SJCRH30 (cell line): ENCODE measurements around the gene NFIX. TPM values are rescaled to one million over a fixed set of nuclear protein-coding genes. Genes with fewer than 3 reads are reported as not detected.

ENCODE experiments used
- DNase-seq, 2 experiments: peaks; one replicate each; pipeline ENCODE4 v3.0.0-alpha.2; 2015 to 2020
- H3K27ac ChIP-seq: fragments of 250-450 bp; sonication (Bioruptor Pico); 2 replicates; pipeline ENCODE4 v1.5.1; 2020; ENCODE audit warnings: mild to moderate bottlenecking, moderate library complexity
- H3K27me3 ChIP-seq: fragments of 250-450 bp; sonication (Bioruptor Pico); 2 replicates; pipeline ENCODE4 v1.5.1; 2020; ENCODE audit warnings: mild to moderate bottlenecking, moderate library complexity
- H3K36me3 ChIP-seq: fragments of 250-450 bp; sonication (Bioruptor Pico); 2 replicates; pipeline ENCODE4 v1.5.1; 2020; ENCODE audit warnings: mild to moderate bottlenecking, moderate library complexity
- H3K4me1 ChIP-seq: fragments of 250-450 bp; sonication (Bioruptor Pico); 2 replicates; pipeline ENCODE4 v1.5.1; 2020; ENCODE audit warnings: mild to moderate bottlenecking, moderate library complexity
- H3K4me3 ChIP-seq: fragments of 250-450 bp; sonication (Bioruptor Pico); 2 replicates; pipeline ENCODE4 v1.5.1; 2020; ENCODE audit warnings: mild to moderate bottlenecking, moderate library complexity
- H3K9me3 ChIP-seq: fragments of 250-450 bp; sonication (Bioruptor Pico); replicated peaks from 2 replicates; pipeline ENCODE4 v1.5.1; 2020; ENCODE audit warnings: mild to moderate bottlenecking, moderate library complexity
- total RNA-seq: library from RNA; depleted of rRNA; stranded (reverse); fragments of >200 nt; shearing (Covaris generic); gene quantifications from 2 replicates; pipeline ENCODE4 v1.2.3, GENCODE V29; 2014

The NFIX gene
- total RNA-seq, 1 experiment from 2014 or later, result 20.2 TPM

GRCh38 chr19:13127051-13127450 is 131.8 kb downstream of the NFIX start:
- Histone ChIP-seq H3K4me1 (peaks cover 17% of the 10 kb centered on the region), H3K27me3 (no peaks in the 10 kb centered on the region), H3K9me3 (no peaks in the 10 kb centered on the region), H3K4me3 (no peak overlapping the region), H3K36me3 (peaks cover 41% of the 10 kb centered on the region), H3K27ac (no peak overlapping the region)
- no peak for DNase-seq

GRCh38 chr19:13127811-13128575 is 132.7 kb downstream of the NFIX start:
- peak; percentile 43 to 57 for DNase-seq
- Histone ChIP-seq H3K9me3 (no peaks in the 10 kb centered on the region), H3K27me3 (no peaks in the 10 kb centered on the region), H3K36me3 (peaks cover 42% of the 10 kb centered on the region), H3K27ac (peak overlapping the region; percentile 49), H3K4me1 (peaks cover 17% of the 10 kb centered on the region), H3K4me3 (no peak overlapping the region)

DNA sequence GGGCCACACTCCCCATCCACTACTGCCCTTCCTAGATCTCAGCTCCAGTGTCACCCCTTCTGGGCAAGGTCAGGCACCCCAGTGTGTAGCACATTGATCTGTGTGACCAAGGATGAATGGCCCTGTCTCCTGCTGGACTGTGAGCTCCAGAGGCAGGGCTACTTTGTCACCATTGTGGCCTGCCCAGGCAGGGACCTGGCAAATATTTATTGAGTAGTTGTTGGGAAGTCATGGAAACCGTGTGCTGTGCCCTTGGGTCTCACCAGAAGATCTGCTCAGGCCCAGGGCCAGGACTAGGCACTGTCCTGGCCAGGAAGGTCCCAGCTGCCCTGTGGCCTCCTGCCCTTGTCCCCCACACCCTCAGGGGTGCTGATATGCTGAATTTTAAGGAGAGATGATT is 133.3 kb downstream of the NFIX start:
- H3K27ac ChIP-seq, result peak overlapping the region; percentile 49
- H3K27me3 ChIP-seq, result no peaks in the 10 kb centered on the region
- no peaks in the 10 kb centered on the region for H3K9me3 ChIP-seq
- no peak overlapping the region for H3K4me3 ChIP-seq
- no peak for DNase-seq
- H3K4me1 ChIP-seq, result peaks cover 17% of the 10 kb centered on the region
- peaks cover 41% of the 10 kb centered on the region for H3K36me3 ChIP-seq

DNA sequence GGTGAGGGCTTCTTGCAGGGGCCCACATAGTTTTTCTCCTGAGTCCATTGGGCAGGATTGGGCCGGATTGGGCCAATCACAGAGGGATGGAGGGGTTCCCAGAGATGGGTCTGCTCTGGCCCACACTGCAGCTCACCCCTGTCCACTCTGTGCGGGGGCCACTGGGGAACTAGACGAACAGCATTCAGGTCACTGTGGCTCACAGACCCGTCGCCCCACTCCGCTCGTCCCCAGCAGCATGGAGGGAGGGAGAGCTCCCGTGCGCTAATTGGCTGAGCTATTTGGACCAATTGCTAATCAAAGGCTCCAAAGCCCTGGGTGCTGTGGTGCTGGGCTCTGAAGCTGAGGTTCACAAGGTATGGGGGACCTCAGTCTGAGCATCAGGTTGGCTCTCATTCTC is 134.1 kb downstream of the NFIX start:
- Histone ChIP-seq H3K27ac (no peak overlapping the region), H3K4me3 (no peak overlapping the region), H3K4me1 (peaks cover 17% of the 10 kb centered on the region), H3K27me3 (no peaks in the 10 kb centered on the region), H3K9me3 (no peaks in the 10 kb centered on the region), H3K36me3 (peaks cover 41% of the 10 kb centered on the region)
- no peak for DNase-seq

- Histone ChIP-seq H3K4me1 (peaks cover 17% of the 10 kb centered on the region), H3K4me3 (no peak overlapping the region), H3K9me3 (no peaks in the 10 kb centered on the region), H3K36me3 (peaks cover 44% of the 10 kb centered on the region), H3K27me3 (no peaks in the 10 kb centered on the region), H3K27ac (no peak overlapping the region)
- DNase-seq, result no peak
These were observed 135.7 kb downstream of the NFIX start for GRCh38 chr19:13130886-13131490.

- H3K27ac ChIP-seq, result no peak overlapping the region
- DNase-seq, result no peak
- no peak overlapping the region for H3K4me3 ChIP-seq
These were observed 137.4 kb downstream of the NFIX start for GRCh38 chr19:13132471-13133180.

GRCh38 chr19:13133241-13133870 is 138.1 kb downstream of the NFIX start:
- Histone ChIP-seq H3K4me1 (peaks cover 3% of the 10 kb centered on the region; the same call in 1 of the 2 replicates), H3K27ac (no peak overlapping the region), H3K27me3 (no peaks in the 10 kb centered on the region), H3K9me3 (no peaks in the 10 kb centered on the region), H3K36me3 (peaks cover 58% of the 10 kb centered on the region), H3K4me3 (no peak overlapping the region)
- DNase-seq, result no peak

More at GRCh38 chr19:13132471-13133180, 137.4 kb downstream of the NFIX start:
- H3K27me3 ChIP-seq, result no peaks in the 10 kb centered on the region
- H3K36me3 ChIP-seq, result peaks cover 51% of the 10 kb centered on the region
- no peaks in the 10 kb centered on the region for H3K9me3 ChIP-seq
- peaks cover 10% of the 10 kb centered on the region for H3K4me1 ChIP-seq

GRCh38 chr19:13134626-13135025 is 139.4 kb downstream of the NFIX start:
- Histone ChIP-seq H3K36me3 (peaks cover 64% of the 10 kb centered on the region), H3K27ac (no peak overlapping the region), H3K27me3 (no peaks in the 10 kb centered on the region), H3K4me1 (no peaks in the 10 kb centered on the region), H3K9me3 (no peaks in the 10 kb centered on the region), H3K4me3 (no peak overlapping the region)
- no peak for DNase-seq

DNA sequence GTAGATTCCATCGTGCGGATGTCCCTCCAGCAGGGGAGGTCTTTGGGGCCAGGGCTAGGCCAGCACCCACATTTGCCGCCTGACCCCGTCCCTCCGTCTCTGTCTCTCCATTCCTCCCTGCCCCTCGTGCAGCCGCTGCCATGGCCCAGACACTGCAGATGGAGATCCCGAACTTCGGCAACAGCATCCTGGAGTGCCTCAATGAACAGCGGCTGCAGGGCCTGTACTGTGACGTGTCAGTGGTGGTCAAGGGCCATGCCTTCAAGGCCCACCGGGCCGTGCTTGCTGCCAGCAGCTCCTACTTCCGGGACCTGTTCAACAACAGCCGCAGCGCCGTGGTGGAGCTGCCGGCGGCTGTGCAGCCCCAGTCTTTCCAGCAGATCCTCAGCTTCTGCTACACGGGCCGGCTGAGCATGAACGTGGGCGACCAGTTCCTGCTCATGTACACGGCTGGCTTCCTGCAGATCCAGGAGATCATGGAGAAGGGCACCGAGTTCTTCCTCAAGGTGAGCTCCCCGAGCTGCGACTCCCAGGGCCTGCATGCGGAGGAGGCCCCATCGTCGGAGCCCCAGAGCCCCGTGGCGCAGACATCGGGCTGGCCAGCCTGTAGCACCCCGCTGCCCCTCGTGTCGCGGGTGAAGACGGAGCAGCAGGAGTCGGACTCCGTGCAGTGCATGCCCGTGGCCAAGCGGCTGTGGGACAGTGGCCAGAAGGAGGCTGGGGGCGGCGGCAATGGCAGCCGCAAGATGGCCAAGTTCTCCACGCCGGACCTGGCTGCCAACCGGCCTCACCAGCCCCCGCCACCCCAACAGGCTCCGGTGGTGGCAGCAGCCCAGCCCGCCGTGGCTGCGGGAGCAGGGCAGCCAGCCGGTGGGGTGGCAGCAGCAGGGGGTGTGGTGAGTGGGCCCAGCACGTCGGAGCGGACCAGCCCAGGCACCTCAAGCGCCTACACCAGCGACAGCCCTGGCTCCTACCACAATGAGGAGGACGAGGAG is 140.1 kb downstream of the NFIX start:
- Histone ChIP-seq H3K4me3 (no peak overlapping the region), H3K36me3 (peaks cover 57% of the 10 kb centered on the region), H3K4me1 (no peaks in the 10 kb centered on the region), H3K27ac (no peak overlapping the region), H3K9me3 (no peaks in the 10 kb centered on the region), H3K27me3 (no peaks in the 10 kb centered on the region)
- no peak for DNase-seq

DNA sequence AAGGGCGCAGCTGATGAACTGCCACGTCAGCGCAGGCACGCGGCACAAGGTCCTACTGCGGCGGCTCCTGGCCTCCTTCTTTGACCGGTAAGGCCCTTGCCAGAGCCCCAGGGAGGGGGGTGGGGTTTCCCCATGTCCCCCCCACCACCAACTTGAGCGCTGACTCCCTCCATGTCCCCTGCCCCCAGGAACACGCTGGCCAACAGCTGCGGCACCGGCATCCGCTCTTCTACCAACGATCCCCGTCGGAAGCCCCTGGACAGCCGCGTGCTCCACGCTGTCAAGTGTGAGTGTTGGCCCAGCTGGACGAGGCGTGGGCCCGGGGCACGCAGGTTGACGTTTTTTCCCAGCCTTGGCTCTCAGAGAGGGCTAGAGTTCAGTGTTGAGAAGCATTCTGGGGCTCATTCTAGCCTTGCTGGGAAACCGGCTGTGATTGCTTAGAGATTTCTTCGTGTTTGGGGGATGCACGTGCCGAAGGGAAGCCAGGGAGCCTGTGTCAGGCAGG is 142.1 kb downstream of the NFIX start:
- Histone ChIP-seq H3K36me3 (peaks cover 53% of the 10 kb centered on the region), H3K4me3 (no peak overlapping the region), H3K27me3 (no peaks in the 10 kb centered on the region), H3K9me3 (no peaks in the 10 kb centered on the region), H3K4me1 (no peaks in the 10 kb centered on the region), H3K27ac (no peak overlapping the region)
- no peak for DNase-seq

DNA sequence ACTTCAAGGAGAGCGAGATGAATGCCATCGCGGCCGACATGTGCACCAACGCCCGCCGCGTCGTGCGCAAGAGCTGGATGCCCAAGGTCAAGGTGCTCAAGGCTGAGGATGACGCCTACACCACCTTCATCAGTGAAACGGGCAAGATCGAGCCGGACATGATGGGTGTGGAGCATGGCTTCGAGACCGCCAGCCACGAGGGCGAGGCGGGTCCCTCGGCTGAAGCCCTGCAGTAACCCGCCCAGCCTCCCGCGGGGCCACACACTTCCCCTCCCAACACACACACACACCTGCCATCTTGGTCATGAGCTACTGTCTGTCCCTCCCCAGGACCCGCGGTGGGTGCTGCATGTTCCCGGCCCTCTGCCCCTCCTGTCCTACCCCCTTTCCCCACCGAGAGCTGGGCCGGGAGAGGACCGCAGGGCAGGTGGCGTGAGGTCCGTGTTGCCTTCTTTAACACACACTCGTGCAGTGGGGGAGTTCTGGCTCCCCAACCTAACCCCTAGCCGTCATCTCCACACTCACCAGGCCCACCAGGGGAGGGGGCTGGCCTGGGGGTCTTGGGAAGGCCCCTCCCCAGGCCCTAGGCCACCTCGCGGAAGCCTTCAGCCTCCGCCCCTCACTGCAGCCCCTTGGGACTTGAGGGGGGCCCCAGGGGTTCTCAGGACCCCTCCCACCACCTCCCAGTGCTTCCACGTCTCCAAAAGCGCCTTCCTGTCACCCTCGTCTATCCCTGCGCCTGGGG is 143.1 kb downstream of the NFIX start:
- DNase-seq, result no peak
- no peaks in the 10 kb centered on the region for H3K9me3 ChIP-seq
- H3K36me3 ChIP-seq, result peaks cover 48% of the 10 kb centered on the region
- no peaks in the 10 kb centered on the region for H3K27me3 ChIP-seq
- H3K4me3 ChIP-seq, result no peak overlapping the region
- H3K27ac ChIP-seq, result no peak overlapping the region
- peaks cover 6% of the 10 kb centered on the region for H3K4me1 ChIP-seq

DNA sequence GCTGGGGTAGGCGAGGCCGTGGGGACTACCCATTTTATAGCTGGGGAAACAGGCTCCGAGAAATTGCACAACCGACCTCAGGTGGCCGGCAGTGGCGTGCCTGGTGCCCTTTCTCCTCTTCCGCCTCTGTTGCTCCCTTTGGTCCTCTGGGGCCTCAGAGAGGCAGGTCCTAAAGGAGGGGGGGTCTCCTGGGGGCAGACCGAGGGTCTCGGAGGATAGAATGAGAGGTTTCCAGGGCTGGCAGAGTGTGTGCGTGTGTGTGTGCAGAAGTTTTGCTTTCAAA is 143.6 kb downstream of the NFIX start:
- Histone ChIP-seq H3K27me3 (no peaks in the 10 kb centered on the region), H3K36me3 (peaks cover 42% of the 10 kb centered on the region), H3K9me3 (no peaks in the 10 kb centered on the region), H3K4me1 (peaks cover 9% of the 10 kb centered on the region), H3K4me3 (no peak overlapping the region), H3K27ac (no peak overlapping the region)
- no peak for DNase-seq

DNA sequence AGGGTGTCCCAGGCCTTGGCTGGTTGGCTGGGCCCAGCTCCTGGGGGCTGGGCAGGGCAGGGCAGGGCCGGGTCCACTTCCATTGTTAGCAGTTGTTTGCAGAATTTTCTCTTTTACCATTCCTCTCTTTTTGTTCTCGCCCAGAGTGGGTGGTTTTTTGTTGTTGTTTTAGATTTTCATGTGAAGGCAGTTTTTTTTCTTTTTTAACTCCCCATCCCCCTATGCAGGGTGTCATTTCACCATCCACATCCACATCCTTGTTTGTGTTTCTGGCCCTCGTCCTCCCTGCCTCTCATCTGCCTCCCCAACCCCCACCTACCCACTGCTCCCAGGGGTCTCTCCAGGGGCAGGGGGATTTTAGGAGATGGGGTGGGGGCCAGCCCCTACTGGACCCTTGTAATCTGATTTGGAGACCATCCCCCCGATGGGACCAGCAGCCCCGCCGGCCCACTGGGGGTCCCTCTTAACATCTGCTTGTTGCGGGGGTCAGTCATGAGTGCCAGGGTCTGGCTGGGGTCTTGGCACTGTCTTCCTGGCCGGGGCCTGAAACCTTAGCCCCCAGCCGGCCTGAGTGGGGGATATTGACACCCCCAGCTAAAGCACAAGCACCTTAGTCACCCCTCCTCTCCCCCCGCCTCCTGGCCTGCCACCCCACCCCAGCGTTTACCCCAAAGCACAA is 144.5 kb downstream of the NFIX start:
- peaks cover 39% of the 10 kb centered on the region for H3K36me3 ChIP-seq
- H3K27me3 ChIP-seq, result no peaks in the 10 kb centered on the region
- H3K27ac ChIP-seq, result no peak overlapping the region
- no peak overlapping the region for H3K4me3 ChIP-seq
- no peak for DNase-seq
- H3K4me1 ChIP-seq, result peaks cover 9% of the 10 kb centered on the region
- no peaks in the 10 kb centered on the region for H3K9me3 ChIP-seq
